ENCODE data around the gene C1orf52. TPM values are rescaled to one million over a fixed set of nuclear protein-coding genes. Genes with fewer than 3 reads are reported as not detected.

Gene C1orf52
- total and polyA plus RNA-seq, 9 of the 15 experiments (the other 6 are each of a cell fraction or from before 2014, with no cell fraction given): 17.0 to 38.5 (median 33.0) TPM

GRCh38 chr1:85276978-85277639, 17.6 kb upstream of the C1orf52 start (continued):
- TF ChIP-seq POLR2AphosphoS2 (IDR thresholded peaks at IDR 0.05; ENCODE audit: low read length) (no peak), KHSRP (IDR thresholded peaks at IDR 0.05) (no peak), ZKSCAN3 (CRISPR knock-in tag; IDR thresholded peaks at IDR 0.05) (no peak), NKRF (IDR thresholded peaks at IDR 0.05; ENCODE audit: borderline replicate concordance) (peak; percentile 70; the same call in 1 of the 2 replicates), BRD4 (IDR thresholded peaks at IDR 0.05) (no peak), KDM5B (IDR thresholded peaks at IDR 0.05; ENCODE audit: insufficient replicate concordance, low read depth, low read length) (no peak), MTA3 (IDR thresholded peaks at IDR 0.05; ENCODE audit: borderline replicate concordance) (no peak), FOXK2 (conservative IDR thresholded peaks at IDR 0.05 in 1 of 2, IDR thresholded peaks at IDR 0.05 in 1 of 2; ENCODE audit: low read depth in 2 of 2) (peak; percentile 28 to 77; a peak in 3 of 4 replicates), CXXC5 (CRISPR knock-in tag; IDR thresholded peaks at IDR 0.05) (no peak), FOXA3 (CRISPR knock-in tag; conservative IDR thresholded peaks at IDR 0.05 in 1 of 2, IDR thresholded peaks at IDR 0.05 in 1 of 2) (no peak), NFXL1 (CRISPR knock-in tag; IDR thresholded peaks at IDR 0.05) (no peak), OTX1 (CRISPR knock-in tag; IDR thresholded peaks at IDR 0.05) (no peak), FOXA1 (IDR thresholded peaks at IDR 0.05; ENCODE audit: borderline replicate concordance) (no peak)
